Esophagus muscularis mucosa (tissue), 3 donors: ENCODE data around the gene STK24.

Experiments
- CTCF ChIP-seq, 3 experiments: fragments of 200-600 bp in 2 of 3; fragments of 450-650 bp in 1 of 3; sonication (generic) in 2 of 3; IDR thresholded peaks; one replicate each; pipeline ENCODE4 v1.5.1; 2017 to 2019; ENCODE audit warnings: antibody characterized with exemption in 3 of 3, mild to moderate bottlenecking in 2 of 3, moderate library complexity in 1 of 3
- POLR2AphosphoS5 ChIP-seq, 2 donors: sonication (generic); formaldehyde crosslinking; IDR thresholded peaks; one replicate each; pipeline ENCODE4 v1.6.1; 2017; ENCODE audit warnings: antibody characterized with exemption in 2 of 2

DNA sequence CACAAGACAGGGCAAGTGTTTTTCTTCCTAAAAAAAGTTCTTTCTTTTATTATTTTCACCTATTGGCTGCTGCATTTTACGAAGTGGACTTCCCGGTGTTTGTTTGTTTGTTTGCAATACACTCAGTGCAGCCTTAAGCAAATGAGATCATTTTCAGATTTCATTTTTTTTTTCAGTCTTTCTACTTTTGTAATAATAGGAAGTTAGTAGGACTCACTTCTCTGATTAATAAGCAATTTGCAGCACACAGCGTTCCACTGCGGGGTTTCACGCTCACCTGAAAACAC lies 128.3 kb downstream of the STK24 start:
- TF ChIP-seq CTCF (IDR thresholded peaks at IDR 0.05) (no peak), POLR2AphosphoS5 (IDR thresholded peaks at IDR 0.05) (no peak)
